Lower leg skin (tissue), 3 donors: ENCODE data around the gene FAM210B.

Experiments
- CTCF ChIP-seq, 3 donors: fragments of 450-650 bp; IDR thresholded peaks; one replicate each; pipeline ENCODE4 v1.5.1; 2016; ENCODE audit warnings: antibody characterized with exemption in 3 of 3, mild to moderate bottlenecking in 3 of 3, moderate library complexity in 2 of 3
- POLR2A ChIP-seq, 2 donors: fragments of 450-650 bp; IDR thresholded peaks; one replicate each; pipeline ENCODE4 v1.6.1; 2016 to 2017; ENCODE audit warnings: antibody characterized with exemption in 2 of 2, mild to moderate bottlenecking in 1 of 2, moderate library complexity in 1 of 2

- TF ChIP-seq POLR2A (IDR thresholded peaks at IDR 0.05) (no peak), CTCF (IDR thresholded peaks at IDR 0.05) (no peak)
Measured at GRCh38 chr20:56348746-56349145, 10.0 kb upstream of the FAM210B start.
